WTC11 (cell line): Measurements from ENCODE around the gene KRTAP2-1.

Experiments used
- CTCF ChIP-seq: fragments of 200-600 bp; IDR thresholded peaks from 2 replicates; pipeline ENCODE4 v1.8.0; 2022; ENCODE audit warnings: antibody characterized with exemption
- FOXK1 ChIP-seq: sonication (generic); formaldehyde crosslinking; IDR thresholded peaks from 2 replicates; pipeline ENCODE4 v1.8.0; 2022; ENCODE audit warnings: mild to moderate bottlenecking, moderate library complexity, missing genetic modification reagents
- FOXP4 ChIP-seq: sonication (generic); formaldehyde crosslinking; IDR thresholded peaks from 2 replicates; pipeline ENCODE4 v1.8.0; 2022; ENCODE audit warnings: mild to moderate bottlenecking, missing genetic modification reagents
- HMGA2 ChIP-seq: fragments of 250-450 bp; sonication (Bioruptor Pico); IDR thresholded peaks from 2 replicates; pipeline ENCODE4 v1.4.0; 2021; ENCODE audit warnings: mild to moderate bottlenecking, moderate library complexity
- MXD4 ChIP-seq: fragments of 250-450 bp; sonication (Bioruptor Pico); IDR thresholded peaks from 2 replicates; pipeline ENCODE4 v1.8.0; 2021; ENCODE audit warnings: mild to moderate bottlenecking, moderate library complexity, borderline replicate concordance
- TCF7 ChIP-seq: sonication (generic); formaldehyde crosslinking; IDR thresholded peaks from 2 replicates; pipeline ENCODE4 v1.8.0; 2022; ENCODE audit warnings: mild to moderate bottlenecking, low read depth, missing genetic modification reagents, moderate library complexity
- TP53 ChIP-seq: sonication (generic); formaldehyde crosslinking; IDR thresholded peaks from 2 replicates; pipeline ENCODE4 v1.8.1; 2023; ENCODE audit warnings: mild to moderate bottlenecking, missing genetic modification reagents
- ZNF317 ChIP-seq: sonication (generic); formaldehyde crosslinking; IDR thresholded peaks from 2 replicates; pipeline ENCODE4 v1.8.1; 2023; ENCODE audit warnings: low read depth, mild to moderate bottlenecking, moderate library complexity, missing genetic modification reagents, borderline replicate concordance
- TF ChIP-seq, protein P1 (sequence below): sonication (generic); formaldehyde crosslinking; IDR thresholded peaks from 2 replicates; pipeline ENCODE4 v1.8.0; 2022; ENCODE audit warnings: mild to moderate bottlenecking, missing genetic modification reagents
- TF ChIP-seq, protein P2 (sequence below): sonication (generic); formaldehyde crosslinking; conservative IDR thresholded peaks from 2 replicates; pipeline ENCODE4 v1.8.1; 2023; ENCODE audit warnings: mild to moderate bottlenecking, low read depth, missing genetic modification reagents, moderate library complexity

GRCh38 chr17:41029633-41030245 lies 17.4 kb downstream of the KRTAP2-1 start, which contains the start of gene KRTAP1-4:
- TF ChIP-seq MXD4 (CRISPR knock-in tag) (no peak), CTCF (no peak), ZNF317 (CRISPR knock-in tag) (no peak), TP53 (CRISPR knock-in tag) (no peak), FOXK1 (CRISPR knock-in tag) (no peak), FOXP4 (CRISPR knock-in tag) (no peak), HMGA2 (CRISPR knock-in tag) (no peak), TCF7 (no peak)
- TF ChIP-seq, protein P1, sequence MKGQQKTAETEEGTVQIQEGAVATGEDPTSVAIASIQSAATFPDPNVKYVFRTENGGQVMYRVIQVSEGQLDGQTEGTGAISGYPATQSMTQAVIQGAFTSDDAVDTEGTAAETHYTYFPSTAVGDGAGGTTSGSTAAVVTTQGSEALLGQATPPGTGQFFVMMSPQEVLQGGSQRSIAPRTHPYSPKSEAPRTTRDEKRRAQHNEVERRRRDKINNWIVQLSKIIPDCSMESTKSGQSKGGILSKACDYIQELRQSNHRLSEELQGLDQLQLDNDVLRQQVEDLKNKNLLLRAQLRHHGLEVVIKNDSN, result no peak
- TF ChIP-seq, protein P2, sequence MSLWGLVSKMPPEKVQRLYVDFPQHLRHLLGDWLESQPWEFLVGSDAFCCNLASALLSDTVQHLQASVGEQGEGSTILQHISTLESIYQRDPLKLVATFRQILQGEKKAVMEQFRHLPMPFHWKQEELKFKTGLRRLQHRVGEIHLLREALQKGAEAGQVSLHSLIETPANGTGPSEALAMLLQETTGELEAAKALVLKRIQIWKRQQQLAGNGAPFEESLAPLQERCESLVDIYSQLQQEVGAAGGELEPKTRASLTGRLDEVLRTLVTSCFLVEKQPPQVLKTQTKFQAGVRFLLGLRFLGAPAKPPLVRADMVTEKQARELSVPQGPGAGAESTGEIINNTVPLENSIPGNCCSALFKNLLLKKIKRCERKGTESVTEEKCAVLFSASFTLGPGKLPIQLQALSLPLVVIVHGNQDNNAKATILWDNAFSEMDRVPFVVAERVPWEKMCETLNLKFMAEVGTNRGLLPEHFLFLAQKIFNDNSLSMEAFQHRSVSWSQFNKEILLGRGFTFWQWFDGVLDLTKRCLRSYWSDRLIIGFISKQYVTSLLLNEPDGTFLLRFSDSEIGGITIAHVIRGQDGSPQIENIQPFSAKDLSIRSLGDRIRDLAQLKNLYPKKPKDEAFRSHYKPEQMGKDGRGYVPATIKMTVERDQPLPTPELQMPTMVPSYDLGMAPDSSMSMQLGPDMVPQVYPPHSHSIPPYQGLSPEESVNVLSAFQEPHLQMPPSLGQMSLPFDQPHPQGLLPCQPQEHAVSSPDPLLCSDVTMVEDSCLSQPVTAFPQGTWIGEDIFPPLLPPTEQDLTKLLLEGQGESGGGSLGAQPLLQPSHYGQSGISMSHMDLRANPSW (CRISPR knock-in tag), result no peak
